ENCODE results near the gene TRIM14.
"Not testable (repeated sequence)": the region's sequence is repeated elsewhere in the genome, so short reads cannot be mapped to it uniquely, and the experiment has no call there.

The TRIM14 gene

DNA sequence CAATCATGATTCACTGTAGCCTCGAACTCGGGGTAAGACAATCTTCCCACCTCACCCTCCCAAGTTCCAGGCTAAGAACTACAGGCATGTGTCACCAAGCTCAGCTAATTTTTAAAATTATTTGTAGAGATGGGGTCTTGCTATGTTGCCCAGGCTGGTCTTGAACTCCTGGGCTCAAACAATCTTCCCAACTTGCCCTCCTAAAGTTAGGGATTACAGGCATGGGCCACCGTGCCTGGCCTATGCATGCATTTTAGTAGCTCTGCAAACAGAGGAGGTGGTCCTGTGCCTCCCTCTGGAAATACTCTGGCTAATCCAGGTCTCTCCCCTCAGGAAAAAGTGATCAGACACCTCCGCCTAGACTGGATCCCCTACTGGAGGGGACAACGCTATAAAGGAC is 21.5 kb upstream of the TRIM14 start:
- DNase-seq (ENCODE audit: low spot score) = no peak

GRCh38 chr9:98136489-98136888 is 17.5 kb upstream of the TRIM14 start:
- DNase-seq (ENCODE audit: low spot score) = no peak

DNA sequence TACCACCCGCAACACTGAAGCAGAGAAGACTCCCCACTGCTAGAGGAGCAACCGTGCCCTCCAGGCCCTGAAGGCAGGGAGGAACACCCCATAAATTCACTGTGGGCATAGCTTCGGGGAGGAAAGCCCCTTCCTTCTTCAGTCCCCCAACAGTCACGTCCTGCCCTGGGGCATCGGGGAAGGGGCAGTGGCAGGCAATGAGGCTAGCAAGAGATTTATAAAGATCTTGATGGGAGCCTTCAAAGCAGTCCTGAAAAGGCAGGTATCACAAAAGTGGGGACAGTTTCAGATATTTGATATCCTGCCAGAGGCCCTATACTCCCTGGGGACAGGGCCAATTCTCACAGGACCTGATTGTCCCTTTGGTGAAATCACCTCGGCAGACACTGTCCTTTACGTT is 16.9 kb upstream of the TRIM14 start:
- DNase-seq (ENCODE audit: low spot score) = no peak

- no peak for DNase-seq (ENCODE audit: low spot score)
Observed at GRCh38 chr9:98135558-98135934, 16.5 kb upstream of the TRIM14 start.

DNA sequence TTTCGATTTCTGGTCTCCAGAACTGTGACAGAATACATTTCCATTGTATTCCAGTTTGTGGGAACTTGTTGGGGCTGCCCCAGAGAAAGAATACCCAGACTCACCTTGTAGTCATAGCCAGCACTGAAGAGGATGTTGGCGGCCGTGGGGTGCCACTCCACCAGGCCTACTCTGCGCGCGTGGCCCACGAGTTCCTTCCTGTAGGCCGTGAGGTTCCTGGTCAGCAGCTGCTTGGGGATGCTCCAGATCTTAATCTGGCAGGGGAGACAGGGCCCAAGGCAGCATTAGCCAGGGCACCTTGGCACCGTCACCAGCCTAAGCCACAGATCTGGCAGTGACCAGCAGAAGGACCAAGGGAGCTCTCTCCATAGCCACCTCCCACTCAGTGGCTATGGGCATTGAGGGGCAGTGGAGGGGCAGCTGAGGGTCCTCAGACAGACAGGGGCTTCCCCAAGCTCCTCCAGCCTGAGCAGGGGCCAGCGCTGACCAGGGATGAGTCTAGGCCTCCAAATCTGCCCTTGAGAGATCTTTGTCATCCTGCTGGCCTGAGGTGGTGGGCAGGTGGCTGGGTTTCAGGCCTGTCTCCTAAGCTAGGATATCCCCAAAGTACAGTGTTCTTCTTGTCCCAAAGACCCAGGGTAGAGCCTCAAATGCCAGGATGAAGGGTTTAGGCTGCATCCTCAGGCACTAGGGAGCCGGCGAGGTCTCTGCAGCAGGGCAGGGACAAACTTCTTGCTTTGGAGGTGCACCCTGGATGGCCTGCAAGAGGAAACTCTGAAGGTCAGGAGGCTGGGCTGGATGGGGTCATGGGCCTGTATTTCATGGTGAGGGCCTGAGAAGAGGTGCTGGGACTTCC is 15.9 kb upstream of the TRIM14 start:
- no peak for DNase-seq (ENCODE audit: low spot score)

DNA sequence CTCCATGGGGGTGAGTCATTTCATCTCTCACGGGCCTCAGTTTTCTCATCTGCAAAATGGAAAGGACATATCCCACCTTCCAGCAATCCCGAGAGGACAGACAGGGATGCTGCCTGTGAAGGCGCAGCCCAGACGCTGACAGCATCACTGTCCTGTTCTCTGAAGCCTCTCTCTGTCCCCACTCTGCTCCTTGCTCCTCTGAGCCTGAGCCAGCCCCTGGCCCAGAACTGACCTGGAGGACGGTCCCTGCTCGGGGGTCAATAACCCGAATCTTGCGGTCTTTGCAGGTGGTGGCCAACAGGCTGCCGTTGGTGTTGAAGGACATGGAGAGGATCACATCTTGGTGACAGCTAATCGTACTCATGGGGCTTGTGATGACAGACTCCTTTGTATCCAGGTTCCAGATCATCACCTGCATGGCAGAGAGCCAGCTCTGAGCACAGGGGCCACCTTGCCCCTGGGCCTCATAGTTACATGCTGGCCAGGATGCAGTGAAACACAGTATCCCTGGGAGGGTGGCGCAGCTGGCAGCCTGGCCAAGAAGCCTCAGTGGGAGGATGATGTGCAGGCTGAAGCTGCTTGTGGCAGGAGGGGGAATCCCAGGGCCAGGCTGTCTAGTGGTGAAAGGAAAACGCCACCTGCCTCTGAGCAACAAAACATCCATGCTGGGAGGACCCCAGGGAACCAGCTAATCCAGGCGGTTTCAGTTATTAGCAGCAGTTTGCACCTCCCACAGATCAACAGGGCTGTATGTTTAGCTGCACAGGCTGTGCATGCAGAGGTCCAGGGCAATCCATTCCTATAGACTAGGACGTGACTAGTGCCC is 14.0 kb upstream of the TRIM14 start:
- no peak for DNase-seq (ENCODE audit: low spot score)

DNA sequence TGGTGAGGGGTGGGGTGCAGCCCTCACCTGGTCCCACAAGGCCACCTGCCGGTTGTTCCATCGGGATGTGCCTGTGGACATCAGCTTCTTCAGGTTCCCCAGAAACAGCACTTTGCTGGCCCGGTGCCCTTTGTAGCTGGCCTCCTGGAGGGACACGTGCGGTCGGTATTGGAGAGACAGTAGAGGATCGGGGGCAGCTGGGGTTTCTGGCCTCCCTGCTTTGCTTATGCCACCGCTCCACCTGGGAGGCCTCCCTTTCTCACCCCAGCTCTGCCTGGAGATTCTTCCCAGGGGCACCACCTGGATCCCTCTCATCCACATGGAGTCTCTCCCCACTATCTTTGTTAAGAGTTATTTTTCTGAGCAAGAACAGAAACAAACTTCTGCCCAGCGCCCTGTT is 13.1 kb upstream of the TRIM14 start:
- no peak for DNase-seq (ENCODE audit: low spot score)

- DNase-seq (ENCODE audit: low spot score) = no peak
Observed at GRCh38 chr9:98130576-98131228, 11.7 kb upstream of the TRIM14 start.

DNA sequence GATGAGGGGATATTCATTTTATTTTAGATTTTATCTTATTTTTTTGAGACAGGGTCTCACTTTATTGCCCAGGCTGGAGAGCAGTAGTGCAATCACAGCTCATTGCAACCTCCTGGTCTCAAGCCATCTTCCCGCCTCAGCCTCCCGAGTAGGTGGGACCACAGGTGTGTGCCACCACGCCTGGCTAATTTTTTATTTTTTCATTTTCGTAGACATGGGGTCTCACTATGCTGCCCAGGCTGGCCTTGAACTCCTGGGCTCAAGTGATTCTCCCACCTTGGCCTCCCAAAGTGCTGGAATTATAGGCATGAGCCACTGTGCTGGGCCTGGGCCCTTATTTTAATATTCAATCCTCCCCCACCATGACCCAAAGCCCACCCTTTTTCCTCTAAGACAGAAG is 11.0 kb upstream of the TRIM14 start:
- DNase-seq (ENCODE audit: low spot score) = not testable (repeated sequence)

- peak; percentile 73 for DNase-seq (ENCODE audit: low spot score)
Observed at GRCh38 chr9:98129451-98129881, 10.4 kb upstream of the TRIM14 start.

- no peak for DNase-seq (ENCODE audit: low spot score)
Observed at GRCh38 chr9:98128316-98128715, 9.3 kb upstream of the TRIM14 start.

DNA sequence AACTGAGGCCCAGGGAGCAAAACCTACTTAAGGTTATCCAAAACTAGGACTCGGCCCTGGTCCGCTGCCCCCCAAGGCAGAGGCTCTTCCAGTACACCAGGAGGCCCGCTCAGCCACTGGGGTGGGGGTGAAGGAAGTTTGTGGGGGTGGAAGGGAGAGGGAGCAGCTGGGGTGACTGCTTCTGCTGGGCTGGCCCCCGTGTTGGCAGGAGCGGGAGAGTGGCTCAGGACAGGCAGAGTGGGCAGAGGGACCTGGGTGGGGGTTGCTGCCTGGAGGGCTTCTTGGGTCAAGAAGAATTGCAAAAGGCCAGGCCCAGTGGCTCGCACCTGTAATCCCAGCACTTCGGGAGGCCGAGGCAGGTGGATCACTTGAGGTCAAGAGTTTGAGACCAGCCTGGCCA is 8.2 kb upstream of the TRIM14 start:
- DNase-seq (ENCODE audit: low spot score) = no peak

- DNase-seq (ENCODE audit: low spot score) = no peak
Observed at GRCh38 chr9:98124637-98125426, 5.8 kb upstream of the TRIM14 start.

GRCh38 chr9:98124091-98124490 is 5.1 kb upstream of the TRIM14 start:
- DNase-seq (ENCODE audit: low spot score) = not testable (repeated sequence)

DNA sequence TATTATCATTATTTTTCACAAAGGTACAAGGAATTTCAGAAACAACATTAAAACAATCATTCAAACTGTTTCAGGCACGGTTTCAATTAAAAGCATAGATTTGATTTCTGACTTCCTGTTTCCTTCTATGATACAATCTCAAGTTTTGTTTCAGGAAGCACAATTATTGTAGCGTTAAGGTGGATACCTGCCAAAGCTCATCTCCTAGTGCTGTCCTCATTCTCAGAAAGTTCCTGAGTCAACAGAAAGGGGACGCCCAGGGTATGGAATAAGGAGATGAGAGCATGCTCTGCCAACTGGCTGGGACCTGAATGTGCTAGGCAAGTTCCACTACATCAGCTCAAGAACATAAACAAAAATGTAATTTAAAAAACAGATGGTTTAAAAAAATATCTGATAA is 2.0 kb upstream of the TRIM14 start:
- no peak for DNase-seq (ENCODE audit: low spot score)

- DNase-seq (ENCODE audit: low spot score) = no peak
Observed at GRCh38 chr9:98120476-98120875, 1.5 kb upstream of the TRIM14 start.

- DNase-seq (ENCODE audit: low spot score) = peak; percentile 54
Observed at GRCh38 chr9:98117984-98118639, 910 bp downstream of the TRIM14 start.

GRCh38 chr9:98117097-98117496 is 1.9 kb downstream of the TRIM14 start:
- not testable (repeated sequence) for DNase-seq (ENCODE audit: low spot score)

GRCh38 chr9:98109052-98109451 is 10.0 kb downstream of the TRIM14 start:
- no peak for DNase-seq (ENCODE audit: low spot score)

DNA sequence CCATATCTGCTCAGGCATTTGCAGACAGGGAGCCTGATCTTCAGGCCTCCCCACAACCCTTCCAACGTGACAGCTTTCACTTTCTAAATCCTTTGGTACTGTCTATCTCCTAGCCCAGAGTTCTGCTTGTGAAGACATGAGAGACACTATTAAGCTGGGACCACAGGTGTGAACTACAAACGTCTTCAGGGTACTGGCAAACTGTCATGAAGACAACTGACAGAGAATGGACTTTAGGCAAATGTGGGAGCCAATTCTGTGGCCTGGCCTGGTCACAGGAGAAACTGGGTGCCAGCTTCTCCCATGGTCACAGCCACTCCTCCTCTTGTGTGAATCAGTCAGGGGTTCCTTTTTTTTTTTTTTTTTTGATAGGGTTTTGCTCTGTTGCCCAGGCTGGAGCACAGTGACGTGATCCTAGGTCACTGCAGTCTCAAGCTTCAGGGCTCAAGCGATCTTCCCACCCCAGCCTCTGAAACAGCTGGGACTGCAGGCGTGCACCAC is 10.4 kb downstream of the TRIM14 start:
- peak; percentile 60 for DNase-seq (ENCODE audit: low spot score)

DNA sequence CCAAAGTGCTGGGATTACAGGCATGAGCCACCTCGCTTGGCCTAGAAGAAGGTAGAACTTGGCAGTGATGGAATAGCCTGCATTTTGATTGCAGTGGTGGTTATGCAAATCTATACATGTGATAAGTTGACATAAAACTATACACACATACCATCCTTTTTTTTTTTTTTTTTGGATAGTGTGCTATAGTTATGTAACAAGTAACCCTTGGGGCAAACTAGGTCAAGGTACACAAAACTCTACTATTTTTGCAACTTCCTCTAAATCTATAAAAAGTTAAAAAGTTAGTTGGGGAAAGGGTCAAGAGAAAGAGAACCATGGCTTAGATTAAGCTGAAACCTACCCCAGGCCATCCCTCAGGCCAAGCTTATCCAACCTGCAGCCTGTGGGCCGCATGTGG is 11.1 kb downstream of the TRIM14 start:
- DNase-seq (ENCODE audit: low spot score) = peak; percentile 59

Data from germinal center (tissue), 1 donor.